Forelimb muscle (tissue), 1 donor: ENCODE results near the gene AGT. TPM values are rescaled to one million over a fixed set of nuclear protein-coding genes. Genes with fewer than 3 reads are reported as not detected.

ENCODE experiments used
- polyA plus RNA-seq: library from polyadenylated mRNA; unstranded; fragments of 120-200 nt; gene quantifications from one replicate; pipeline ENCODE4 v1.2.1, GENCODE V29; 2013; ENCODE audit not compliant: insufficient read length

AGT gene
- polyA plus RNA-seq, 1 donor: 17.4 TPM

Other genes starting within 250 kb of the AGT start
- 21.2 TPM for gene COG2, start 71.6 kb downstream of the AGT start, polyA plus RNA-seq
- 0.47 TPM for gene CAPN9, start 33.3 kb upstream of the AGT start, polyA plus RNA-seq
- 63.6 TPM for gene C1orf198, start 154.4 kb upstream of the AGT start, polyA plus RNA-seq